ENCODE data around the gene PPM1E.
"Not testable (repeated sequence)": the region's sequence is repeated elsewhere in the genome, so short reads cannot be mapped to it uniquely, and the experiment has no call there.

PPM1E gene

GRCh38 chr17:58778482-58778881 is 22.8 kb downstream of the PPM1E start:
- not testable (repeated sequence) for DNase-seq

- no peak for DNase-seq
Measured at GRCh38 chr17:58779446-58779845, 23.8 kb downstream of the PPM1E start.

GRCh38 chr17:58783380-58783779 is 27.7 kb downstream of the PPM1E start:
- no peak for DNase-seq

GRCh38 chr17:58785097-58785496 is 29.4 kb downstream of the PPM1E start:
- DNase-seq = no peak

DNA sequence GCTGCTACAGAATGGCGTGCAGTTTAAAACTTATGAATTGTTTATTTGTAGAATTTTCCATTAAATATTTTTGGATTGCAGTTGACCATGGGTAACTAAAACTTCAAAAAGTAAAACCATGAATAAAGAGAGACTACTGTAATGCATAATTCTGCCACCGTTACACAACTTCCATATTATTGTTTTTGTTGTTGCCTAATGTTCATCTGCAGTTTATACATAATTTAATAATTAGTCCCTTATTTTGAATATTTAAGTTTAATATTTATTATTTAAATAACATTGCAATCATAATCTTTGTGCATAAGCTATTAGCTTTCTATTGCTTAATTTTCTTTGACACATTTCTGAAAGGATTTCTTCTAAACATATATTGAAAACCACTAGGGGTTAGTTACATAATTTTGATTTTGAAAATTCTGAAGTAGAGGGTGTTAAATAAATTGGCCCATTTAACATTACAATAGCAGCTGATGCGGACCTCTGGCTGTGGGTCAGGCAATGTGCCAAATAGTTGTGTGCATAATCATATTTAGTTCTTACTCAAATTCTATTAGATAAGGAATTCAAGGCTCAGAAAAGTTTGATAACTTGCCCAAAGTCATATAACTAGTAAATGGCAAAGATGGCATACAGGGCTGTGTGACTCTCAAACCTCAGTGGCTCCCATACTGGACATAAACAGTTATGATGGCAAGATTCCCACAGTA is 31.1 kb downstream of the PPM1E start:
- no peak for DNase-seq

DNA sequence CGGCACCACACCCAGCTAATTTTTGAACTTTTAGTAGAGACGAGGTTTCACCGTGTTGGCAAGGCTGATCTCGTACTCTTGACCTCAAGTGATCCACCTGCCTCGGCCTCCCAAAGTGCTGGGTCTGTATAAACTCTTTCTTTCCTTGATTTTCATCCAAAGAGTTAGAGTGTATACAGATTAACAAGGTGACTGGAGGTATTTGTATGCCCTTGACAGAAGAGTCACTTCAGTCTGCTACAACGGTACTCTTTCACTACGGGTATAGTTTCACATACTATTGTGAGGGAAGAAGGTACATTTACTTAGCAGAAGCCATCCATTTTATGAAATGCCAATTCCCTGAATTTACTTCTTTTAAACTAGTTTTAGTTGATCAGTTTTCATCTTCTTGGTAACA is 32.5 kb downstream of the PPM1E start:
- no peak for DNase-seq

GRCh38 chr17:58789160-58789559 is 33.5 kb downstream of the PPM1E start:
- no peak for DNase-seq

GRCh38 chr17:58789831-58790230 is 34.2 kb downstream of the PPM1E start:
- DNase-seq = no peak

- not testable (repeated sequence) for DNase-seq
Measured at GRCh38 chr17:58794508-58794907, 38.9 kb downstream of the PPM1E start.

- no peak for DNase-seq
Measured at GRCh38 chr17:58802188-58802587, 46.5 kb downstream of the PPM1E start.

DNA sequence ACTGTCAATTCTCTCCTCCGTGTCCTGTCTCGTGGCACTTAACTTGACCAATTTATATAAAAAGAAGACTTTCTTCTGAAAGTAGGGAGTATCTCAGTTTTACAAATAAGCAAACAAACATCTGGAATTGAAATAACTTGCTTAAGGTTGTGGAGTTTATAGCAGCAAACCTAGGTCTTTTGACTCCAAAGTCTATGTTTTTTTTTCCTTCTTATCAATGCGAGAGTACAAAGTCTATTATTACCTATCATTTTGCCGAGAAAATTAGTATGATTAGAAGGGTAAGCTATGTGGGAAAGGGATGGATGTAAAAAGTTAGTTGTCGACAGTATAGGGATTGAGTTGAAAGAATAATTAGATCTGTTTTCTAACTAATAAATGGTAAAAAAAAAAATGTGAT is 50.4 kb downstream of the PPM1E start:
- no peak for DNase-seq

GRCh38 chr17:58808609-58809563 is 53.2 kb downstream of the PPM1E start:
- DNase-seq = peak in 4 of 58 donors; percentile 0 to 15 (median 2)

DNA sequence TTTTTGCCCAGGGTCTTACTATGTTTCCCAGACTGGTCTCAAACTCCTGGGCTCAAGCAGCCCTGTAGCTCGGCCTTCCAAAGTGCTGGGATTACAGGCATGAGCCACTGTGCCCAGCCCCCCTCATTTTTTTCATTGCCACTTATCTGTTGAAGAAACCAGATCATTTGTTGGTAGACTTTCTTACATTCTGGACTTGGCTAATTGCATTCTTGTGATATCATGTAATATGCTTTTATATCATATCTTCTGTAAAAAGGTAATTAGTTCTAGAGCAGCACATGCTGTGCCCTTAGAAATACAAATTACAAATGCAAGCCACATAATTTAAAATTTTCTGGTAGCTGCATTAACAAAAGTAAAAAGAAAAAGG is 53.9 kb downstream of the PPM1E start:
- no peak for DNase-seq

DNA sequence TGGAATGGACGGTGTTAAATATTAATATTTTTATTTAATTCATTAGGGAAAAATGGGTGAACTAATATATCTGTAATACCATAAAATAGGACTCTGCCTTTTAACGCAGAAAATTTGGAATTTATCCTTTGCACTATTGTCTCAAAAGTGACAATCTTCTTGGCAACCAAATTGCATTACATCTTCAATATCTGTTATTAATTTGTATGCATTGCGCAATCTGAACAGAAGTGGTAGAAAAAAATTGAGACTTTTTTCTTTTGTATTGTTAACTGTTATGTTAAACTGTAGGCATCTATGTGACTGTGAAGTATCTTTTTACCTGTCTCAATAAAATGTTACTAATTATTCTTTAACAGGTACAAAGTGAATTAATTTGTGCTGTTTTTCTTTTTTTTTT is 55.6 kb downstream of the PPM1E start:
- no peak for DNase-seq

GRCh38 chr17:58813712-58814111 is 58.1 kb downstream of the PPM1E start:
- DNase-seq = no peak

DNA sequence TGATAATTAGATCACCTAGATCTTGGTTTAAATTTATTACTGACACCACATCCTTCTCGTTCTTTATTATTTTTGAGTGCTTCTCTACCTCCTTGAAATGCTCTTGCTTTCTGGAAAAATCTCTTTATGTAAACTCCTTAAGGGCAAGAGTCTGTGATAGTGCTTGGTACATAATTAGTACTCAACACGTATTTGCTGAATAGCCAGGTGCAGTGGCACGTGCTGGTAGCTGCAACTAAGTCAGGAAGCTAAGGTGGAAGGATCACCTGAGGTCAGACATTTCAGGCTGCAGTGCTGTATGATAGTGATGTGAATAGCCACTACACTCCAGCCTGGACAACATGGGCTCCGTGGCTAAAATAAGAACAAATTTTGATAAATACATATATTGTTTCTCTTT is 63.0 kb downstream of the PPM1E start:
- DNase-seq = no peak

DNA sequence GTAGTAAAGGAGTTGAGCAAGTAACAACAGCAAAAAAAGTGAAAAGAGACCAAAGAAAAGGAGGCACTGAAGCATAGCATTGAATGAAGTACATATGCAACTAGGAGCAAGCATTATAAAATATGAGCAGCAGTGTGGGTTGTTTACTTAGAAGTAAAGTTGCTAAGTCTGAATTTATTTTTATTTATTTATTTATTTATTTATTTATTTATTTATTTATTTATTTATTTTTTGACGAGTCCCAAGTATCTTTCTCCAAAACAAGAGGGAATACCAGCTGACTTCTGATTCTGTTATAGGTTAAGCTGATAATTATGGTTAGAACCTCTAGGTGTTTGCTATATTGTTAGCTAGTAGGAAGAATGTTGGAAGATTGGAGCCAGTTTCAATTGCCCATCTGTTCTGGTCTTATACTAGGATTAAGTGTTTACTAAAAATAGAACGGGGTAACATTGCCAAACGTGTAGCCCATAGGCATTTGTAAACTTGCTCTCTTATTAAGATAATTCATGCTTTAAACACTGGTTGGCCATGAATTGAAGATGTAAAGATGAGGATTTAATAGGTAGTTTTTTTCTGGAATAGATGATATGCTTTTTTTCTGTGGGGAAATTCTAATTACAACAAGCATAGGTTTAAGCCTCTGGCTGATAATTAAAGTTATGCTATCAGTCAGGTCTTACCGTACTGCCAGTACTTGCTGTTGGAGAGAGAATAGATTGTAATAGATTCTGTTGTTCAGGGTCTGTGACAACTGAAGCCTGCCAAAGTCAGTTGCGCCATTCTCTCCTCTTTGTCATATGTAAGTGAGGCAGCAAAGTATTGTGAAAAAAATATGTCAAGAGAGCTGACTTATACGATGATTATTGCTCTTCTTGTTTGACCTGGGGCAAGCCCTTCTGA is 66.7 kb downstream of the PPM1E start:
- DNase-seq = no peak

GRCh38 chr17:58823051-58823525 is 67.4 kb downstream of the PPM1E start:
- no peak for DNase-seq

- DNase-seq = no peak
Measured at GRCh38 chr17:58829172-58829637, 73.6 kb downstream of the PPM1E start.

DNA sequence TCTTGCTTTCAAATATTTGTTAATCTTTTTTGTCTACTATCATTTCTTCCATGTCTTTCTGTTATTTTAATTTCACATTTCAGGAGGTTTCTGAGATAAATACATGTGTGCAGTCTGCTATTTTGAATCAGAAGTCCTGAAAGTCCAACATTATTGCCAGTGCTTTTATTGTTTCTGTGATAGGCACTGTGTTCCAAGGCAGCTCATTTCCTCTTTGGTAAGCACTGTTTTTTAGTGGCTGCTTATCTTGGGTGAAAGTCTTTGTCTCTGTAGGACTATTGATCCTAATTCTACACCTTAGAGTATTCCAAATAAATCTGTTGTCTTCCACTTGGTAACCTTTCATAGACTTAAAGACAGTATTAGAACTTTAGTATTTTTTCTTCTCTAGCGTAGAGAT is 76.1 kb downstream of the PPM1E start:
- no peak for DNase-seq

DNA sequence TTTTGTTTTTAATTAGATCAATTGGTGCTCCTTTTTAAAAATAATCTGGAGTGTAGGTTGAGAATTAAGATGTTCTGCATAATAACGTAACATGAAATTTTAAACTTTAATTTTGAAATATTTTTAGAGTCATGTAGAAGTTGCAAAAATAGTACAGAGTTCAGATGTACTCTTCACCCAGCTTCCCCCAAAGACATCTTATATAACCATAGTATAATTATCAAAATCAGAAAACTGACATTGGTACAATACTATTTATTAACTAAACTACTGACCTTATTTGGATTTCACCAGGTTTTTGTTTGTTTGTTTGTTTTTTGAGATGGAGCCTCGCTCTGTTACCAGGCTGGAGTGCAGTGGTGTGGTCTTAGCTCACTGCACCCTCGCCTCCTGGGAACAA is 76.9 kb downstream of the PPM1E start:
- no peak for DNase-seq

All from anterior cingulate cortex (tissue), 58 donors.